BJ (cell line): ENCODE data around the gene NFE2L2. TPM values are rescaled to one million over a fixed set of nuclear protein-coding genes. Genes with fewer than 3 reads are reported as not detected.
"Not testable (repeated sequence)": the region's sequence is repeated elsewhere in the genome, so short reads cannot be mapped to it uniquely, and the experiment has no call there.

ENCODE experiments used
- CTCF ChIA-PET: fragments of 350-600 bp; formaldehyde crosslinking; extraction: SDS; loops from one replicate; lab custom pipeline; 2021; ENCODE audit warnings: antibody characterized with exemption, inconsistent platforms; lab: Yijun Ruan, JAX
- POLR2A ChIA-PET: fragments of 300-600 bp; sonication (Branson Sonifier 250); formaldehyde crosslinking; extraction: SDS; loops from one replicate; lab custom pipeline; 2021; ENCODE audit warnings: antibody characterized with exemption; lab: Charles Lee
- DNase-seq: peaks from one replicate; pipeline ENCODE4 v3.0.0-alpha.2; 2011; ENCODE audit warnings: low read depth
- H3K27me3 ChIP-seq: 2 replicates; pipeline ENCODE4 v1.6.0; 2011; ENCODE audit warnings: low read length; ENCODE audit not compliant: control insufficient read depth, insufficient read depth
- H3K36me3 ChIP-seq: 2 replicates; pipeline ENCODE4 v1.5.1; 2011; ENCODE audit warnings: low read length; ENCODE audit not compliant: control insufficient read depth, insufficient read depth
- H3K4me3 ChIP-seq: 2 replicates; pipeline ENCODE4 v1.5.1; 2011; ENCODE audit warnings: low read depth, mild to moderate bottlenecking, control low read depth, low read length
- polyA plus RNA-seq: library from polyadenylated mRNA; depleted of rRNA; stranded (reverse); fragments of >200 nt; gene quantifications from 2 replicates; pipeline ENCODE4 v1.2.3, GENCODE V29; 2011
- TF ChIP-seq, protein P1 (sequence below): IDR thresholded peaks from 2 replicates; pipeline ENCODE4 v1.5.1; 2011; ENCODE audit warnings: low read depth, mild to moderate bottlenecking, control low read depth, inconsistent platforms, low read length, moderate library complexity; ENCODE audit not compliant: insufficient read depth

Gene NFE2L2
- polyA plus RNA-seq, 1 experiment, result 109 TPM

GRCh38 chr2:177231270-177231669 lies 33.3 kb downstream of the NFE2L2 start:
- TF ChIP-seq, protein P1, sequence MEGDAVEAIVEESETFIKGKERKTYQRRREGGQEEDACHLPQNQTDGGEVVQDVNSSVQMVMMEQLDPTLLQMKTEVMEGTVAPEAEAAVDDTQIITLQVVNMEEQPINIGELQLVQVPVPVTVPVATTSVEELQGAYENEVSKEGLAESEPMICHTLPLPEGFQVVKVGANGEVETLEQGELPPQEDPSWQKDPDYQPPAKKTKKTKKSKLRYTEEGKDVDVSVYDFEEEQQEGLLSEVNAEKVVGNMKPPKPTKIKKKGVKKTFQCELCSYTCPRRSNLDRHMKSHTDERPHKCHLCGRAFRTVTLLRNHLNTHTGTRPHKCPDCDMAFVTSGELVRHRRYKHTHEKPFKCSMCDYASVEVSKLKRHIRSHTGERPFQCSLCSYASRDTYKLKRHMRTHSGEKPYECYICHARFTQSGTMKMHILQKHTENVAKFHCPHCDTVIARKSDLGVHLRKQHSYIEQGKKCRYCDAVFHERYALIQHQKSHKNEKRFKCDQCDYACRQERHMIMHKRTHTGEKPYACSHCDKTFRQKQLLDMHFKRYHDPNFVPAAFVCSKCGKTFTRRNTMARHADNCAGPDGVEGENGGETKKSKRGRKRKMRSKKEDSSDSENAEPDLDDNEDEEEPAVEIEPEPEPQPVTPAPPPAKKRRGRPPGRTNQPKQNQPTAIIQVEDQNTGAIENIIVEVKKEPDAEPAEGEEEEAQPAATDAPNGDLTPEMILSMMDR, result no peak
- CTCF ChIA-PET, result interaction anchor here (1.0 kb wide), 1 partner anchor 13 kb away, joined by 3 read pairs; no protein-coding TSS in a partner anchor
- DNase-seq, result no peak
- Histone ChIP-seq H3K36me3 (peaks cover 22% of the 10 kb centered on the region), H3K4me3 (no peak overlapping the region), H3K27me3 (no peaks in the 10 kb centered on the region)
- POLR2A ChIA-PET, result no interaction called here

DNA sequence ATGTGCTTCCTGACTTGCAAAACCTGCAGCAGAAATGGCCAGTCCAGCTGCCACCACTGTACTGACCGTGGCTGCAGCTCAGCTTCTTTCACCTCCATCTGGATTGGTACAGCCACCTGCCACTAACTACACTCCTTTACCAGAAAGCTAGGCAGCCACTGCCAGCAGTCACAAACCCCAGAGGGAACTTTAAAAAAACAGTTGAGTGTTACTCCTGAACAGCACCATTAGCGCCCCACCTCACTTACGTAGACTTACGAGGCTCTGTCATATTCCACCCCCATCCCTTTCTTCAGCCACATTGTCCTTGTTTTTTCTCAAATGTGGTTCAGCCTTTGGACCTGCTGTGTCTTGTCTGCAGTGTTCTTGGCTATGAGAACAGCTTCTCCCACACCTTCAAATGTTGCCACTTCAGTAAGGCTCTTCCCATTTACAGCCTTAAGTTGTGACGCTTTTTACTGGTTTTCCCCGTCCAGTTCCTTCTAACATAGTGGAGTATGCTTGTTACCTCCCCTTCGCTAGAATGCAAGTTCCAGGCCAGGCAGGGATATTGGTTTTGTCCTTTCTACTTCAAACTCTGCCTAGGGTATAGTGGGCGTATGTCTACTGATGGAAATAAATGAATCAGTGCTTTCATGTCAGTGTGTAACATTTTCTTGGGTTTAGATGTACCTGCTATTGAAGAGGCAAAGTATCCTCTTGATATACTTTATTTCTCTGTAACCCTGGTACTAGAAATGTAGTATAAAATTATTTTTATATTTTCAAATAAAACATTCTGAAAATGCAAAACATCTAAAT lies 34.9 kb downstream of the NFE2L2 start:
- Histone ChIP-seq H3K27me3 (no peaks in the 10 kb centered on the region), H3K36me3 (peaks cover 20% of the 10 kb centered on the region), H3K4me3 (no peak overlapping the region)
- CTCF ChIA-PET, result interaction anchor here (1.6 to 1.7 kb wide), 2 partner anchors 34 to 65 kb away, joined by 3 to 5 read pairs; no protein-coding TSS in a partner anchor
- TF ChIP-seq, protein P1, result no peak
- no peak for DNase-seq
- POLR2A ChIA-PET, result interaction anchor here (0.6 kb wide), 1 partner anchor 8 kb away, joined by 6 read pairs; no protein-coding TSS in a partner anchor

- POLR2A ChIA-PET, result no interaction called here
- no peak for DNase-seq
- no peak overlapping the region for H3K4me3 ChIP-seq
- TF ChIP-seq, protein P1, result no peak
- no peaks in the 10 kb centered on the region for H3K27me3 ChIP-seq
- peaks cover 11% of the 10 kb centered on the region for H3K36me3 ChIP-seq
- CTCF ChIA-PET, result interaction anchor here (1.2 to 2.1 kb wide), 2 partner anchors 14 to 61 kb away, joined by 4 to 6 read pairs; no protein-coding TSS in a partner anchor
Observed at GRCh38 chr2:177225965-177226360, 38.6 kb downstream of the NFE2L2 start.

DNA sequence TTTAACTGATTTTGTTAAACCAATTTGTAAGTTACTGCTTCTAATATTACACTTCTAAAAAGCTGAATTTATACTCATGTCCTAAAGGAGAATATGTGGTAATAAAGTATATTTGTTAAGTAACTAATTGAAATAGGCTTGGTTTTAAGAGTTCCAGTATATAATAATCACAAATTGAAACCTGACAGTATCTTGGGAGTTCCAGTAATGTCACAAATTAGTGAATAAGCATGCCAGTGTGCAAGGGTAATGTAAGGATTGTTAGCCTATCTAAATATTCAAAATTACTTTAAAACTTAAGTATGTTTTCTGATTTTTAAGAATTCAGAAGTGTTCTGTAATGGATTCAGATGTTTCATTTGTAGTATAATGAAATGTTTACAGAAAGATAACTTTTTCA lies 41.1 kb downstream of the NFE2L2 start:
- H3K36me3 ChIP-seq, H3K4me3 ChIP-seq, POLR2A ChIA-PET, DNase-seq, H3K27me3 ChIP-seq: not testable (repeated sequence)
- CTCF ChIA-PET, result interaction anchor here (0.7 kb wide), 1 partner anchor 63 kb away, joined by 6 read pairs; no protein-coding TSS in a partner anchor

DNA sequence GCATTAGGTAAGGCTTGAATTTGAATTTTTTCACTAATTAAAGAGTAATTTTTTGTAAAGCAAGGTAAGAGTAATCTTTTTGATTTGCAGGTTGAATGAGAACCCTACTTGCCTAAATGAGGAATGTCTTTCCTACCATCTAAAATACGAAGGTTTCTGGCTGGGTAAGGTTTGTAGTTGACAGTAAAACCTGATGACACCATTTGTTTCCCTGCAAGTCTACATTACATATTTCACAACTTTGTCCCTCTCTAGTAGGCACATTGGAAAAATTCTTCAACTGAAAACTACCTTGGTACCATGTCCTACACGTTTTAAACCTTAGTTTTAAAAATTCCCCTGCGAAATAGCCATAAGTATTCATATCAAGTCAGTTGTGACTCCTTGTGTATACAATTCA lies 42.6 kb downstream of the NFE2L2 start:
- H3K27me3 ChIP-seq, result no peaks in the 10 kb centered on the region
- no peak for DNase-seq
- ChIA-PET POLR2A (no interaction called here), CTCF (interaction anchor here (0.6 to 0.7 kb wide), 2 partner anchors 57 to 59 kb away, joined by 3 read pairs; no protein-coding TSS in a partner anchor)
- H3K36me3 ChIP-seq, result peaks cover 8% of the 10 kb centered on the region
- no peak overlapping the region for H3K4me3 ChIP-seq
- TF ChIP-seq, protein P1, result no peak
